22Rv1 (cell line): ENCODE results near the gene CHD6.

Source experiments
- H3K27ac ChIP-seq: fragments of 450-650 bp; 2 replicates; pipeline ENCODE4 v1.5.1; 2017
- CTCF ChIP-seq: fragments of 450-650 bp; IDR thresholded peaks from 2 replicates; pipeline ENCODE4 v1.5.1; 2017; ENCODE audit warnings: mild to moderate bottlenecking
- ZFX ChIP-seq: fragments of 450-650 bp; IDR thresholded peaks from 2 replicates; pipeline ENCODE4 v1.6.1; 2017; ENCODE audit warnings: antibody characterized with exemption, borderline replicate concordance

The CHD6 gene

GRCh38 chr20:41415191-41415590, 203.0 kb downstream of the CHD6 start:
- TF ChIP-seq CTCF (no peak), ZFX (no peak)
- no peak overlapping the region for H3K27ac ChIP-seq

GRCh38 chr20:41413169-41413568, 205.0 kb downstream of the CHD6 start:
- TF ChIP-seq ZFX (no peak), CTCF (no peak)
- H3K27ac ChIP-seq = no peak overlapping the region

GRCh38 chr20:41412324-41413120, 205.7 kb downstream of the CHD6 start:
- H3K27ac ChIP-seq = no peak overlapping the region
- TF ChIP-seq CTCF = no peak
- no peak for TF ChIP-seq ZFX

GRCh38 chr20:41411391-41411847, 206.8 kb downstream of the CHD6 start:
- TF ChIP-seq CTCF (peak; percentile 49), ZFX (no peak)

GRCh38 chr20:41408986-41409385, 209.2 kb downstream of the CHD6 start:
- TF ChIP-seq ZFX (no peak), CTCF (no peak)
- no peak overlapping the region for H3K27ac ChIP-seq

More at GRCh38 chr20:41411391-41411847, 206.8 kb downstream of the CHD6 start:
- H3K27ac ChIP-seq = no peak overlapping the region

GRCh38 chr20:41408156-41408794, 209.9 kb downstream of the CHD6 start:
- no peak overlapping the region for H3K27ac ChIP-seq
- no peak for TF ChIP-seq ZFX

- TF ChIP-seq CTCF (no peak), ZFX (no peak)
- H3K27ac ChIP-seq = no peak overlapping the region
Observed at GRCh38 chr20:41407607-41408006, 210.6 kb downstream of the CHD6 start.
